IMR-90 (cell line): ENCODE results near the gene RBP4. TPM values are rescaled to one million over a fixed set of nuclear protein-coding genes. Genes with fewer than 3 reads are reported as not detected.

ENCODE experiments used
- ATAC-seq: fragments of 200-7000 bp; cut with Tn5 transposase; 2 replicates; pipeline ENCODE4 v1.9.1; 2020; ENCODE audit warnings: low read depth, mild to moderate bottlenecking, moderate library complexity
- BruUV-seq: library from RNA; stranded (reverse); fragments of 400-500 nt; replicated peaks from 2 replicates; lab custom pipeline; 2021; lab: Mats Ljungman, UMichigan
- CTCF ChIA-PET: fragments of 300-600 bp; formaldehyde crosslinking; extraction: SDS; loops from one replicate; lab custom pipeline; 2021; ENCODE audit warnings: antibody characterized with exemption; lab: Yijun Ruan, JAX
- POLR2A ChIA-PET: fragments of 300-600 bp; sonication (Branson Sonifier 250); formaldehyde crosslinking; loops from one replicate; lab custom pipeline; 2022; ENCODE audit warnings: antibody characterized with exemption; ENCODE audit not compliant: unreplicated experiment; lab: Charles Lee
- DNase-seq: peaks from one replicate; pipeline ENCODE4 v3.0.0; 2013
- H2AFZ ChIP-seq: replicated peaks from 2 replicates; pipeline ENCODE3; 2013; ENCODE audit warnings: low read length, mild to moderate bottlenecking; ENCODE audit not compliant: poor library complexity
- H2AK5ac ChIP-seq: 2 replicates; pipeline ENCODE4 v1.6.1; 2013; ENCODE audit warnings: low read depth, low read length, inconsistent platforms
- H2AK9ac ChIP-seq: replicated peaks from 2 replicates; pipeline ENCODE3; 2013; ENCODE audit warnings: mild to moderate bottlenecking, low read depth, low read length, moderate library complexity; ENCODE audit not compliant: poor library complexity
- H2BK120ac ChIP-seq: 2 replicates; pipeline ENCODE4 v1.6.1; 2013; ENCODE audit warnings: low read depth, low read length, inconsistent platforms
- H2BK15ac ChIP-seq: 3 replicates; pipeline ENCODE4 v1.6.1; 2013; ENCODE audit warnings: low read depth, low read length, inconsistent platforms
- H2BK20ac ChIP-seq: 2 replicates; pipeline ENCODE4 v1.6.1; 2013; ENCODE audit warnings: low read depth, mild to moderate bottlenecking, inconsistent platforms, low read length, moderate library complexity
- H2BK5ac ChIP-seq: 2 replicates; pipeline ENCODE4 v1.6.1; 2013; ENCODE audit warnings: mild to moderate bottlenecking, low read depth, low read length, inconsistent platforms; ENCODE audit not compliant: poor library complexity, severe bottlenecking
- H3K14ac ChIP-seq: replicated peaks from 2 replicates; pipeline ENCODE4 v1.6.1; 2013; ENCODE audit warnings: low read depth, low read length, inconsistent platforms
- H3K18ac ChIP-seq: 2 replicates; pipeline ENCODE4 v1.6.1; 2013; ENCODE audit warnings: low read depth, low read length, control low read depth
- H3K23ac ChIP-seq: 2 replicates; pipeline ENCODE4 v1.6.1; 2013; ENCODE audit warnings: low read depth, low read length, inconsistent platforms
- H3K27ac ChIP-seq: 2 replicates; pipeline ENCODE4 v1.5.1; 2013; ENCODE audit warnings: mild to moderate bottlenecking, control low read depth, low read length; ENCODE audit not compliant: insufficient read depth
- H3K27me3 ChIP-seq: 2 replicates; pipeline ENCODE4 v1.6.1; 2013; ENCODE audit warnings: low read length; ENCODE audit not compliant: control insufficient read depth, insufficient read depth
- H3K36me3 ChIP-seq: 2 replicates; pipeline ENCODE4 v1.6.1; 2013; ENCODE audit warnings: low read length, mixed read lengths; ENCODE audit not compliant: control insufficient read depth, insufficient read depth
- H3K4ac ChIP-seq: 2 replicates; pipeline ENCODE4 v1.6.1; 2013; ENCODE audit warnings: low read depth, low read length, inconsistent platforms
- H3K4me1 ChIP-seq: 2 replicates; pipeline ENCODE4 v1.6.1; 2013; ENCODE audit warnings: low read length, mixed read lengths; ENCODE audit not compliant: control insufficient read depth, insufficient read depth
- H3K4me2 ChIP-seq: 2 replicates; pipeline ENCODE4 v1.6.1; 2013; ENCODE audit warnings: low read depth, mild to moderate bottlenecking, control low read depth, low read length, moderate library complexity
- H3K4me3 ChIP-seq: 2 replicates; pipeline ENCODE4 v1.5.1; 2013; ENCODE audit warnings: low read depth, mild to moderate bottlenecking, control low read depth, low read length, moderate library complexity; ENCODE audit not compliant: insufficient read depth
- H3K56ac ChIP-seq: 2 replicates; pipeline ENCODE4 v1.6.1; 2013; ENCODE audit warnings: low read length, inconsistent platforms; ENCODE audit not compliant: insufficient read depth; ENCODE audit errors: extremely low read depth
- H3K79me1 ChIP-seq, 2 experiments: 2 replicates each; pipeline ENCODE4 v1.6.1; 2013; ENCODE audit warnings: low read length in 2 of 2, inconsistent platforms in 1 of 2, low read depth in 1 of 2
- H3K9ac ChIP-seq: 2 replicates; pipeline ENCODE4 v1.6.1; 2013; ENCODE audit warnings: low read depth, low read length, control low read depth
- H3K9me1 ChIP-seq: 2 replicates; pipeline ENCODE4 v1.6.1; 2013; ENCODE audit warnings: low read length, inconsistent platforms; ENCODE audit not compliant: insufficient read depth
- H3K9me3 ChIP-seq: 2 replicates; pipeline ENCODE4 v1.6.1; 2013; ENCODE audit warnings: low read length; ENCODE audit not compliant: control insufficient read depth, insufficient read depth
- H4K20me1 ChIP-seq: 2 replicates; pipeline ENCODE4 v1.6.1; 2013; ENCODE audit warnings: low read length, inconsistent platforms; ENCODE audit not compliant: insufficient read depth
- H4K5ac ChIP-seq: 2 replicates; pipeline ENCODE4 v1.6.1; 2013; ENCODE audit warnings: mild to moderate bottlenecking, low read depth, low read length, control low read depth
- H4K8ac ChIP-seq, 2 experiments: 2 replicates each; pipeline ENCODE4 v1.6.1; 2013; ENCODE audit warnings: low read depth in 2 of 2, low read length in 2 of 2, control low read depth in 1 of 2, inconsistent platforms in 1 of 2
- H4K91ac ChIP-seq: 2 replicates; pipeline ENCODE4 v1.6.1; 2013; ENCODE audit warnings: low read depth, low read length, inconsistent platforms; ENCODE audit not compliant: insufficient read depth
- BHLHE40 ChIP-seq: fragments of 150-350 bp; IDR thresholded peaks from 2 replicates; pipeline ENCODE4 v1.6.1; 2016; ENCODE audit warnings: mild to moderate bottlenecking, low read depth, low read length
- CEBPB ChIP-seq: IDR thresholded peaks from 2 replicates; pipeline ENCODE4 v1.6.1; 2012; ENCODE audit warnings: low read depth, low read length, improper control_type of control experiment
- CHD1 ChIP-seq: IDR thresholded peaks from 2 replicates; pipeline ENCODE4 v1.6.1; 2012; ENCODE audit warnings: low read depth, low read length, improper control_type of control experiment
- CTCF ChIP-seq: conservative IDR thresholded peaks from 2 replicates; pipeline ENCODE4 v1.5.1; 2012; ENCODE audit warnings: mild to moderate bottlenecking, low read depth, low read length, improper control_type of control experiment
- FOS ChIP-seq: fragments of 150-350 bp; IDR thresholded peaks from 2 replicates; pipeline ENCODE4 v1.6.1; 2016; ENCODE audit warnings: low read depth, low read length
- MAFK ChIP-seq: IDR thresholded peaks from 2 replicates; pipeline ENCODE4 v1.6.1; 2012; ENCODE audit warnings: low read depth, low read length, improper control_type of control experiment
- MAZ ChIP-seq: IDR thresholded peaks from 2 replicates; pipeline ENCODE4 v1.6.1; 2012; ENCODE audit warnings: low read depth, mild to moderate bottlenecking, low read length, improper control_type of control experiment, moderate library complexity, borderline replicate concordance
- MXI1 ChIP-seq: IDR thresholded peaks from 2 replicates; pipeline ENCODE4 v1.6.1; 2012; ENCODE audit warnings: low read depth, mild to moderate bottlenecking, low read length, moderate library complexity, borderline replicate concordance
- NFE2L2 ChIP-seq: fragments of 150-350 bp; IDR thresholded peaks from 2 replicates; pipeline ENCODE4 v1.6.1; 2016; ENCODE audit warnings: low read depth, mild to moderate bottlenecking, low read length
- POLR2A ChIP-seq: IDR thresholded peaks from 2 replicates; pipeline ENCODE4 v1.6.1; 2012; ENCODE audit warnings: mild to moderate bottlenecking, low read depth, low read length
- RAD21 ChIP-seq: IDR thresholded peaks from 2 replicates; pipeline ENCODE4 v1.6.1; 2012; ENCODE audit warnings: low read length, improper control_type of control experiment
- RCOR1 ChIP-seq: IDR thresholded peaks from 2 replicates; pipeline ENCODE4 v1.6.1; 2012; ENCODE audit warnings: mild to moderate bottlenecking, low read length, improper control_type of control experiment; ENCODE audit not compliant: insufficient replicate concordance
- RFX5 ChIP-seq: IDR thresholded peaks from 2 replicates; pipeline ENCODE4 v1.8.0; 2012; ENCODE audit warnings: low read depth, mild to moderate bottlenecking, low read length, moderate library complexity
- SMC3 ChIP-seq: fragments of 150-350 bp; IDR thresholded peaks from 2 replicates; pipeline ENCODE4 v1.6.1; 2016; ENCODE audit warnings: low read depth, mild to moderate bottlenecking, antibody characterized with exemption, low read length, moderate library complexity
- USF2 ChIP-seq: fragments of 150-350 bp; IDR thresholded peaks from 2 replicates; pipeline ENCODE4 v1.6.1; 2017; ENCODE audit warnings: mild to moderate bottlenecking, antibody characterized with exemption, low read length, low read depth
- WGBS, 2 experiments: methylation state at CpG; one replicate each; pipeline versions ENCODE4 v1.1.5 to v1.1.7; 2013; ENCODE audit warnings: missing lambda C conversion rate in 2 of 2; ENCODE audit not compliant: insufficient read length in 1 of 2; ENCODE audit errors: extremely low coverage in 2 of 2; 5-methylcytosine and 5-hydroxymethylcytosine counted together
- dilution Hi-C: fragments of 300-500 bp; cut with HindIII; formaldehyde crosslinking; loops from one replicate; pipeline ENCODE4 v1.14.3; 2018; ENCODE audit warnings: low sequenced_read_pairs; ENCODE audit not compliant: unreplicated experiment
- in situ Hi-C: fragments of 300-500 bp; cut with MboI; formaldehyde crosslinking; loops from 3 replicates; pipeline ENCODE4 v1.14.3; 2019; ENCODE audit warnings: low sequenced_read_pairs, inconsistent platforms, mixed read lengths
- intact Hi-C: fragments of 100-400 bp; cut with micrococcal nuclease; formaldehyde crosslinking; loops from 2 replicates; pipeline ENCODE4 v1.10.0; 2022
- polyA plus RNA-seq, 3 experiments: library from polyadenylated mRNA; depleted of rRNA; stranded (reverse); fragments of >200 nt; gene quantifications; 2 replicates each; pipeline ENCODE4 v1.2.3, GENCODE V29; 2012; ENCODE audit warnings: low replicate concordance in 1 of 3
- total RNA-seq: library from RNA; depleted of rRNA; stranded (reverse); fragments of >200 nt; gene quantifications from 2 replicates; pipeline ENCODE4 v1.2.3, GENCODE V29; 2012

Gene RBP4
- total and polyA plus RNA-seq, 2 of the 4 experiments (the other 2 are of a cell fraction) = not detected

- Histone ChIP-seq H2AFZ (peak within 1 kb of the TSS; percentile 68), H3K27ac (no peak within 1 kb of the TSS), H3K9me1 (no peaks in the 10 kb centered on the region), H3K56ac (no peak within 1 kb of the TSS), H2BK15ac (no peak within 1 kb of the TSS), H4K91ac (no peak within 1 kb of the TSS), H3K23ac (no peak within 1 kb of the TSS), H2AK9ac (no peak within 1 kb of the TSS), H3K4me2 (peak within 1 kb of the TSS; percentile 41; the same call in 1 of the 2 replicates), H3K9me3 (no peaks in the 10 kb centered on the region), H4K8ac (no peak within 1 kb of the TSS), H3K79me1 (no peaks in the 10 kb centered on the region), H3K9ac (no peak within 1 kb of the TSS), H3K18ac (no peak within 1 kb of the TSS), H3K4me1 (no peaks in the 10 kb centered on the region), H4K5ac (no peak within 1 kb of the TSS), H3K4ac (no peak within 1 kb of the TSS), H3K14ac (no peak within 1 kb of the TSS), H2BK20ac (no peak within 1 kb of the TSS), H2AK5ac (no peak within 1 kb of the TSS), H3K27me3 (peaks cover 61% of the 10 kb centered on the region), H3K36me3 (no peaks in the 10 kb centered on the region), H2BK5ac (no peak within 1 kb of the TSS), H4K20me1 (no peaks in the 10 kb centered on the region), H2BK120ac (no peak within 1 kb of the TSS), H3K4me3 (no peak within 1 kb of the TSS)
- 2% methylated on average over 24 of the region's 85 CpGs; no CpG with 5 or more reads in 1 of the 2 experiments for WGBS, 2 experiments
- ChIA-PET CTCF (no interaction called here), POLR2A (no interaction called here)
- BruUV-seq = no TSS peak
- intact Hi-C loops = no loop called here
- DNase-seq = no peak
- no peak for ATAC-seq
- in situ Hi-C loops = no loop called here
- dilution Hi-C loops = no loop called here
- no peak for TF ChIP-seq CTCF
- TF ChIP-seq POLR2A = no peak
- TF ChIP-seq CHD1 = no peak
- no peak for TF ChIP-seq MAZ
- TF ChIP-seq RFX5 = no peak
- no peak for TF ChIP-seq RCOR1
- TF ChIP-seq SMC3 = no peak
- TF ChIP-seq RAD21 = no peak
- no peak for TF ChIP-seq FOS
- TF ChIP-seq MAFK = no peak
- TF ChIP-seq BHLHE40 = no peak
- no peak for TF ChIP-seq NFE2L2
- no peak for TF ChIP-seq MXI1
- no peak for TF ChIP-seq USF2
- no peak for TF ChIP-seq CEBPB
Measured at GRCh38 chr10:93566435-93567276, 34.4 kb downstream of the RBP4 start, which contains the start of gene FFAR4. FFAR4 (plus strand) TSS chr10:93566665; CDS start chr10:93566721, 56 bp downstream.
